Measurements from ENCODE around the gene CHD9. TPM values are rescaled to one million over a fixed set of nuclear protein-coding genes. Genes with fewer than 3 reads are reported as not detected.
"Not testable (repeated sequence)": the region's sequence is repeated elsewhere in the genome, so short reads cannot be mapped to it uniquely, and the experiment has no call there.

CHD9 gene
- total and polyA plus RNA-seq, 9 of the 15 experiments (the other 6 are each of a cell fraction or from before 2014, with no cell fraction given) = 29.0 to 69.3 (median 40.6) TPM

GRCh38 chr16:53323924-53324323 lies 269.1 kb downstream of the CHD9 start (continued):
- TF ChIP-seq AFF4 (CRISPR knock-in tag; IDR thresholded peaks at IDR 0.05) (no peak), ZNF197 (CRISPR knock-in tag; IDR thresholded peaks at IDR 0.05; ENCODE audit: low read depth) (no peak)

- H3K9me1 ChIP-seq (ENCODE audit: control insufficient read depth, insufficient read depth, low read length); H3K9me3 ChIP-seq (replicated peaks; ENCODE audit: control insufficient read depth, insufficient read depth, low read depth, low read length); H3K79me2 ChIP-seq (ENCODE audit: control insufficient read depth, insufficient read depth, low read length); CTCF ChIA-PET (ENCODE audit: low intra/inter-chr PET ratio); BruUV-seq (replicated peaks); H4K20me1 ChIP-seq (replicated peaks; ENCODE audit: control insufficient read depth, insufficient read depth, low read length); H3K27me3 ChIP-seq (ENCODE audit: control insufficient read depth in 2 of 2, insufficient read depth in 2 of 2, low read length in 2 of 2); H3K36me3 ChIP-seq (ENCODE audit: control insufficient read depth, insufficient read depth, low read length); intact Hi-C loops (cut with micrococcal nuclease); FAIRE-seq; H3K9ac ChIP-seq (ENCODE audit: insufficient read depth in 1 of 2, low read depth in 2 of 2, low read length in 2 of 2); in situ Hi-C loops (cut with MboI); ATAC-seq; DNase-seq (ENCODE audit: extremely low read depth in 1 of 4, low spot score in 3 of 4); H3K4me2 ChIP-seq (ENCODE audit: insufficient read depth, low read length); H3K4me3 ChIP-seq; H3K27ac ChIP-seq (ENCODE audit: extremely low read depth, low read depth, low read length); POLR2A ChIA-PET; H3K4me1 ChIP-seq (replicated peaks in 1 of 2; ENCODE audit: control insufficient read depth in 2 of 2, insufficient read depth in 2 of 2, low read length in 2 of 2); H2AFZ ChIP-seq (ENCODE audit: low read depth, low read length): not testable (repeated sequence)
- peak; percentile 89 for TF ChIP-seq ZNF184 (CRISPR knock-in tag; IDR thresholded peaks at IDR 0.05)
- 6% methylated on average over 2 of the region's 3 CpGs for WGBS (ENCODE audit: insufficient coverage, low coverage, missing lambda C conversion rate)
These were observed 276.2 kb downstream of the CHD9 start for GRCh38 chr16:53330991-53331390.
